Activated B cell treated with CpG ODN at 0.5 μM for 24 hours (primary cell): ENCODE results near the gene MYH11. TPM values are rescaled to one million over a fixed set of nuclear protein-coding genes. Genes with fewer than 3 reads are reported as not detected.

ENCODE experiments used
- ATAC-seq: fragments of 200-7000 bp; cut with Tn5 transposase; one replicate; pipeline ENCODE4 v1.10.0; 2021; ENCODE audit warnings: low read depth, mild to moderate bottlenecking, moderate library complexity
- CTCF ChIA-PET: fragments of 350-600 bp; sonication (Branson Sonifier 250); formaldehyde crosslinking; loops from one replicate; lab custom pipeline; 2021; ENCODE audit warnings: antibody characterized with exemption; lab: Charles Lee
- POLR2A ChIA-PET: fragments of 350-600 bp; sonication (Branson Sonifier 250); formaldehyde crosslinking; loops from one replicate; lab custom pipeline; 2021; ENCODE audit warnings: antibody characterized with exemption; lab: Charles Lee
- DNase-seq: peaks from one replicate; pipeline ENCODE4 v3.0.0; 2022
- H3K27ac Mint-ChIP-seq: one replicate; pipeline ENCODE4 v1.8.0; 2020; ENCODE audit warnings: mixed read lengths
- H3K27me3 Mint-ChIP-seq: one replicate; pipeline ENCODE4 v1.8.0; 2021; ENCODE audit warnings: mixed read lengths
- H3K36me3 Mint-ChIP-seq: one replicate; pipeline ENCODE4 v1.8.0; 2021; ENCODE audit warnings: low read depth, mixed read lengths
- H3K4me1 Mint-ChIP-seq: one replicate; pipeline ENCODE4 v1.8.0; 2021; ENCODE audit warnings: mixed read lengths
- H3K4me3 Mint-ChIP-seq: one replicate; pipeline ENCODE4 v1.8.0; 2020; ENCODE audit warnings: mild to moderate bottlenecking, mixed read lengths
- H3K9me3 Mint-ChIP-seq: one replicate; pipeline ENCODE4 v1.8.0; 2020; ENCODE audit warnings: mixed read lengths
- CTCF ChIP-seq: fragments of 200-600 bp; IDR thresholded peaks from one replicate; pipeline ENCODE4 v1.8.0; 2022; ENCODE audit warnings: antibody characterized with exemption, mild to moderate bottlenecking
- intact Hi-C: fragments of 100-400 bp; cut with micrococcal nuclease; formaldehyde crosslinking; loops from one replicate; pipeline ENCODE4 v1.15.1; 2024
- total RNA-seq: library from RNA; stranded (reverse); gene quantifications from 2 replicates; pipeline ENCODE4 v1.2.3, GENCODE V29; 2022

The MYH11 gene
- total RNA-seq, 1 donor from 2014 or later, result 0.58 TPM

GRCh38 chr16:15832241-15832640, 24.6 kb downstream of the MYH11 start:
- peaks cover 14% of the 10 kb centered on the region for H3K4me1 Mint-ChIP-seq
- no peak overlapping the region for H3K27ac Mint-ChIP-seq
- ATAC-seq, result no peak
- no peaks in the 10 kb centered on the region for H3K9me3 Mint-ChIP-seq
- ChIA-PET CTCF (no interaction called here), POLR2A (interaction anchor here (0.6 kb wide), 1 partner anchor 77 kb away, joined by 3 read pairs; no protein-coding TSS in a partner anchor)
- no peak overlapping the region for H3K4me3 Mint-ChIP-seq
- no peak for DNase-seq
- intact Hi-C loops, result no loop called here
- no peaks in the 10 kb centered on the region for H3K27me3 Mint-ChIP-seq
- H3K36me3 Mint-ChIP-seq, result no peaks in the 10 kb centered on the region
- no peak for TF ChIP-seq CTCF

- Mint-ChIP-seq H3K27ac (no peak overlapping the region), H3K36me3 (no peaks in the 10 kb centered on the region), H3K4me1 (peaks cover 14% of the 10 kb centered on the region), H3K27me3 (no peaks in the 10 kb centered on the region), H3K4me3 (no peak overlapping the region), H3K9me3 (no peaks in the 10 kb centered on the region)
- no peak for TF ChIP-seq CTCF
- DNase-seq, result no peak
- ChIA-PET POLR2A (no interaction called here), CTCF (no interaction called here)
- ATAC-seq, result peak; percentile 31
- intact Hi-C loops, result no loop called here
Measured at GRCh38 chr16:15830832-15831451, 25.9 kb downstream of the MYH11 start.

- no peaks in the 10 kb centered on the region for H3K9me3 Mint-ChIP-seq
- ATAC-seq, result no peak
- no peak for TF ChIP-seq CTCF
- intact Hi-C loops, result no loop called here
- peaks cover 14% of the 10 kb centered on the region for H3K4me1 Mint-ChIP-seq
- H3K27me3 Mint-ChIP-seq, result no peaks in the 10 kb centered on the region
- POLR2A ChIA-PET, result no interaction called here
- H3K27ac Mint-ChIP-seq, result no peak overlapping the region
- no peak overlapping the region for H3K4me3 Mint-ChIP-seq
- no peaks in the 10 kb centered on the region for H3K36me3 Mint-ChIP-seq
- CTCF ChIA-PET, result no interaction called here
- no peak for DNase-seq
Measured at GRCh38 chr16:15829460-15829859, 27.4 kb downstream of the MYH11 start.

- no peak for DNase-seq
- no peak for TF ChIP-seq CTCF
- ATAC-seq, result no peak
- CTCF ChIA-PET, result no interaction called here
- no peaks in the 10 kb centered on the region for H3K27me3 Mint-ChIP-seq
- H3K9me3 Mint-ChIP-seq, result no peaks in the 10 kb centered on the region
- H3K36me3 Mint-ChIP-seq, result no peaks in the 10 kb centered on the region
- POLR2A ChIA-PET, result no interaction called here
- no peak overlapping the region for H3K27ac Mint-ChIP-seq
- H3K4me1 Mint-ChIP-seq, result peaks cover 14% of the 10 kb centered on the region
- H3K4me3 Mint-ChIP-seq, result no peak overlapping the region
- intact Hi-C loops, result no loop called here
Measured at GRCh38 chr16:15827709-15828343, 29.0 kb downstream of the MYH11 start.

GRCh38 chr16:15827299-15827698, 29.5 kb downstream of the MYH11 start:
- Mint-ChIP-seq H3K4me3 (no peak overlapping the region), H3K4me1 (peaks cover 14% of the 10 kb centered on the region), H3K36me3 (no peaks in the 10 kb centered on the region), H3K27me3 (no peaks in the 10 kb centered on the region), H3K9me3 (no peaks in the 10 kb centered on the region), H3K27ac (no peak overlapping the region)
- no peak for DNase-seq
- CTCF ChIA-PET, result no interaction called here
- intact Hi-C loops, result no loop called here
- TF ChIP-seq CTCF, result no peak
- POLR2A ChIA-PET, result no interaction called here
- ATAC-seq, result no peak
